ENCODE measurements around the gene THSD4.
"Not testable (repeated sequence)": the region's sequence is repeated elsewhere in the genome, so short reads cannot be mapped to it uniquely, and the experiment has no call there.

THSD4 gene

GRCh38 chr15:71396536-71397125 is 281.4 kb downstream of the THSD4 start:
- no peak for DNase-seq

GRCh38 chr15:71397377-71397776 is 282.1 kb downstream of the THSD4 start:
- no peak for DNase-seq

- DNase-seq, result no peak
Measured at GRCh38 chr15:71400294-71400693, 285.0 kb downstream of the THSD4 start.

- DNase-seq, result not testable (repeated sequence)
Measured at GRCh38 chr15:71401728-71402127, 286.5 kb downstream of the THSD4 start.

- no peak for DNase-seq
Measured at GRCh38 chr15:71409541-71409940, 294.3 kb downstream of the THSD4 start.

GRCh38 chr15:71410347-71410746 is 295.1 kb downstream of the THSD4 start:
- no peak for DNase-seq

GRCh38 chr15:71411538-71412482 is 296.5 kb downstream of the THSD4 start:
- DNase-seq, result no peak

- DNase-seq, result no peak
Measured at GRCh38 chr15:71413419-71413818, 298.1 kb downstream of the THSD4 start.

- no peak for DNase-seq
Measured at GRCh38 chr15:71414853-71415252, 299.6 kb downstream of the THSD4 start.

- no peak for DNase-seq
Measured at GRCh38 chr15:71422530-71423259, 307.4 kb downstream of the THSD4 start.

GRCh38 chr15:71424765-71425164 is 309.5 kb downstream of the THSD4 start:
- DNase-seq, result no peak

GRCh38 chr15:71425388-71425787 is 310.1 kb downstream of the THSD4 start:
- DNase-seq, result no peak

- DNase-seq, result no peak
Measured at GRCh38 chr15:71426792-71427191, 311.5 kb downstream of the THSD4 start.

- DNase-seq, result no peak
Measured at GRCh38 chr15:71430782-71431181, 315.5 kb downstream of the THSD4 start.

GRCh38 chr15:71431343-71432336 is 316.4 kb downstream of the THSD4 start:
- no peak for DNase-seq

- no peak for DNase-seq
Measured at GRCh38 chr15:71433402-71433801, 318.1 kb downstream of the THSD4 start.

- no peak for DNase-seq
Measured at GRCh38 chr15:71434774-71435173, 319.5 kb downstream of the THSD4 start.

GRCh38 chr15:71435552-71435951 is 320.3 kb downstream of the THSD4 start:
- no peak for DNase-seq

- no peak for DNase-seq
Measured at GRCh38 chr15:71436854-71437253, 321.6 kb downstream of the THSD4 start.

- DNase-seq, result no peak
Measured at GRCh38 chr15:71437404-71437803, 322.1 kb downstream of the THSD4 start.

GRCh38 chr15:71437919-71438318 is 322.6 kb downstream of the THSD4 start:
- no peak for DNase-seq

GRCh38 chr15:71439478-71439877 is 324.2 kb downstream of the THSD4 start:
- DNase-seq, result not testable (repeated sequence)

All from GOT3 (cell line).